ENCODE measurements around the gene ITSN1.

ITSN1 gene

DNA sequence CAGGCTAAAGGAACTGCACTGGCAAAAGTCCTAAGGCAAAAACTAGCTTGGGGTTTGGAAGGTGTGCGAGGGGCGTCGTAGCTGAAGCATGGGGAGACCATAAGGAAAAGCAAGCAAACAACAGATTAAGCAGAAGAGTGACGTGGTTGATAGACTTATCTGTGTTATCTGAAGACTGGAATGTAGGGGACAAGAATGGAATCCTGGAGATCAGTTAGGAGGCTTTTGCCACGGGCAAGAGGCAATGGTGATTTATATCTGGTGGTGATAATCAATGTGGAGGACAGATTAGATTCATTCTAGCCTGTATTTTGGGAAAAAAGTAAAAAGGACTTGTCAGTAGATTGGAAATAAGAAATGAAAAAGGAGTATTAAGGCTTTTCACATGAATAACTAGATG lies 97.4 kb downstream of the ITSN1 start:
- ChIA-PET CTCF (no interaction called here), POLR2A (ENCODE audit: low non-redundant PET) (no interaction called here)
- H3K27ac ChIP-seq, result no peak overlapping the region

DNA sequence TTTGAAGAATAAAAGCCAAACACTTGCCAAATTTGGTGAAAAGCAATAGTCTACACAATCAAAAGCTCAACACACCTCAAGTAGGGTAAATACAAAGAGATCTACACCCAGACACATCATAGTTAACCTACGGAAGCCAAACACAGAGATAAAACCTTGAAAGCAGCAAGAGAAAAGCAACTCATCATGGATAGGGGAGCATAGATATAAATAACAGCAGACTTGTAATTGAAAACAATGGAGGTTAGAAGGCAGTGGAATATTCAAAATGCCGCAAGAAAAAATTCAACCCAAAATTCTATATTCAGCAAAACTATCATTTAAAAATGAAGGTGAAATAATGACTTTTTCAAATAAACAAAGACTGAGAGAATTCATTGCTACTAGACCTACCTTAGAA lies 105.1 kb downstream of the ITSN1 start:
- ChIA-PET POLR2A (ENCODE audit: low non-redundant PET) (no interaction called here), CTCF (interaction anchor here (0.6 kb wide), 1 partner anchor 107 kb away, joined by 4 read pairs; no protein-coding TSS in a partner anchor)
- no peak overlapping the region for H3K27ac ChIP-seq
- TF ChIP-seq, protein P1, sequence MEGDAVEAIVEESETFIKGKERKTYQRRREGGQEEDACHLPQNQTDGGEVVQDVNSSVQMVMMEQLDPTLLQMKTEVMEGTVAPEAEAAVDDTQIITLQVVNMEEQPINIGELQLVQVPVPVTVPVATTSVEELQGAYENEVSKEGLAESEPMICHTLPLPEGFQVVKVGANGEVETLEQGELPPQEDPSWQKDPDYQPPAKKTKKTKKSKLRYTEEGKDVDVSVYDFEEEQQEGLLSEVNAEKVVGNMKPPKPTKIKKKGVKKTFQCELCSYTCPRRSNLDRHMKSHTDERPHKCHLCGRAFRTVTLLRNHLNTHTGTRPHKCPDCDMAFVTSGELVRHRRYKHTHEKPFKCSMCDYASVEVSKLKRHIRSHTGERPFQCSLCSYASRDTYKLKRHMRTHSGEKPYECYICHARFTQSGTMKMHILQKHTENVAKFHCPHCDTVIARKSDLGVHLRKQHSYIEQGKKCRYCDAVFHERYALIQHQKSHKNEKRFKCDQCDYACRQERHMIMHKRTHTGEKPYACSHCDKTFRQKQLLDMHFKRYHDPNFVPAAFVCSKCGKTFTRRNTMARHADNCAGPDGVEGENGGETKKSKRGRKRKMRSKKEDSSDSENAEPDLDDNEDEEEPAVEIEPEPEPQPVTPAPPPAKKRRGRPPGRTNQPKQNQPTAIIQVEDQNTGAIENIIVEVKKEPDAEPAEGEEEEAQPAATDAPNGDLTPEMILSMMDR (conservative IDR thresholded peaks at IDR 0.05; ENCODE audit: low read depth), result no peak
- DNase-seq (ENCODE audit: low spot score), result no peak

More for the DNA sequence above, 97.4 kb downstream of the ITSN1 start:
- no peak for DNase-seq (ENCODE audit: low spot score)
- TF ChIP-seq, protein P1 (conservative IDR thresholded peaks at IDR 0.05; ENCODE audit: low read depth), result no peak

DNA sequence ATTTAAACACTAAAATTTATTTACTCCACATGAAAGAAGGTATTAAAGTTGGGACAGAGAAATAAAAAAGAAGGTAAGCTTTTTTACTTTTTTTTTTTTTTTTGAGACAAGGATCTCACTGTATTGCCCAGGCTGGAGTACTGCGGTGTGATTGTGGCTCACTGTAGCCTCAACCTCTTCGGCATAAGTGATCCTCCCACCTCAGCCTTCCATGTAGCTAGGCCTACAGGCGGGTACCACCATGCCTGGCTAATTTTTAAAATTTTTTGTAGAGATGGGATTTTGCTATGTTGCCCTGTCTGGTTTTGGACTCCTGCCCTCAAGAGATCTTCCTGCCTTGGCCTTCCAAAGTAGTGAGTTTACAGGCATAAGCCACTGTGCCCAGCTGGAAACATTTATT lies 106.6 kb downstream of the ITSN1 start:
- DNase-seq (ENCODE audit: low spot score), result no peak
- H3K27ac ChIP-seq, result no peak overlapping the region
- TF ChIP-seq, protein P1 (conservative IDR thresholded peaks at IDR 0.05; ENCODE audit: low read depth), result no peak
- POLR2A ChIA-PET (ENCODE audit: low non-redundant PET), result interaction anchor here (0.7 kb wide), 1 partner anchor 388 kb away, joined by 4 read pairs; no protein-coding TSS in a partner anchor
- CTCF ChIA-PET, result no interaction called here

DNA sequence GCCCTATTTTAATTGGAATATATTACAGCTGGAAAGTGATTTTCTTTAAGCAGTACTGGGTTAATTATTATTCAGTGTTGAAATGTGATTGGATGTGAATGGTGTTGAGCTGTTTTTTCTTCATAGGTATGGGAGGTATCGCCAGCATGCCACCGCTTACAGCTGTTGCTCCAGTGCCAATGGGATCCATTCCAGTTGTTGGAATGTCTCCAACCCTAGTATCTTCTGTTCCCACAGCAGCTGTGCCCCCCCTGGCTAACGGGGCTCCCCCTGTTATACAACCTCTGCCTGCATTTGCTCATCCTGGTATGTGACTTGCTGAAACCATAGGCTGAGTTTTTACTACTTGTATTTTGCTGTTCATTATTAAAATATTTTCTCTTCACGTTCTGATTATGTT lies 107.7 kb downstream of the ITSN1 start:
- DNase-seq (ENCODE audit: low spot score), result no peak
- H3K27ac ChIP-seq, result no peak overlapping the region
- POLR2A ChIA-PET (ENCODE audit: low non-redundant PET), result no interaction called here
- TF ChIP-seq, protein P1 (conservative IDR thresholded peaks at IDR 0.05; ENCODE audit: low read depth), result no peak
- CTCF ChIA-PET, result interaction anchor here (0.6 kb wide), 1 partner anchor 145 kb away, joined by 3 read pairs; no protein-coding TSS in a partner anchor

DNA sequence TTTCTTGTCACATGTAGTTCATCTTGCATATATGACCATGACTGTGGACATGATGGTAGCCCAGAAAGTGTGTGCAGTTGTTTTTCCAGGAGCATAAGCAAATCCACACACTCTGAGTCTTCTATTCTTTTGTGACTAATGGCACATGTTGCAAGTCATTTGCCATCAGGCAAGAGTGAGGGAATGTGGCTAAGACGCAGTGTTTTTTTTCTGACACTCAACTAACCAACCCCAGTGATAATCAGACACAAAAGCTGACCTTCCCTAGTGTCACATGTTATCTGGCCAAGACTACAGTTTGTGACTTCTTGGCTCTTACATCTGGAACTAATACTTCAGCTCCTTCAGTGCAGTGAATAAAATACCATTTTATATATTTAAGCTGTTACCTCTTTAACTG lies 108.8 kb downstream of the ITSN1 start:
- CTCF ChIA-PET, result no interaction called here
- POLR2A ChIA-PET (ENCODE audit: low non-redundant PET), result no interaction called here
- no peak for DNase-seq (ENCODE audit: low spot score)
- TF ChIP-seq, protein P1 (conservative IDR thresholded peaks at IDR 0.05; ENCODE audit: low read depth), result no peak
- no peak overlapping the region for H3K27ac ChIP-seq

DNA sequence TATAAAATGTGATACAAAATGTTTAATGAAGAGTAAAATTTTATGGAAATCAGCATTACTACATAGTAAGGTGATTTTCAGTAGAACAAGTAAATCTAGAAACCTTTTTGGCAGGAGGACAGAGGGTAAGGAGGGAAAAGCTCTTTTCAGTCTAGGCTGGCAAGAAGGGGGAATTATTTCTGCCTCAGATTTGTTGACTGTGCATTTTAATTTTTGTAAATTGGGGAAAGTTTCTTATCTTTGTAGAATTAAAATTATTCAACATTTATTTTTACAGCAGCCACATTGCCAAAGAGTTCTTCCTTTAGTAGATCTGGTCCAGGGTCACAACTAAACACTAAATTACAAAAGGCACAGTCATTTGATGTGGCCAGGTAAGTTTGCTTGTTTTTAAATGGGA lies 109.2 kb downstream of the ITSN1 start:
- CTCF ChIA-PET, result no interaction called here
- POLR2A ChIA-PET (ENCODE audit: low non-redundant PET), result no interaction called here
- no peak overlapping the region for H3K27ac ChIP-seq
- no peak for DNase-seq (ENCODE audit: low spot score)
- TF ChIP-seq, protein P1 (conservative IDR thresholded peaks at IDR 0.05; ENCODE audit: low read depth), result no peak

DNA sequence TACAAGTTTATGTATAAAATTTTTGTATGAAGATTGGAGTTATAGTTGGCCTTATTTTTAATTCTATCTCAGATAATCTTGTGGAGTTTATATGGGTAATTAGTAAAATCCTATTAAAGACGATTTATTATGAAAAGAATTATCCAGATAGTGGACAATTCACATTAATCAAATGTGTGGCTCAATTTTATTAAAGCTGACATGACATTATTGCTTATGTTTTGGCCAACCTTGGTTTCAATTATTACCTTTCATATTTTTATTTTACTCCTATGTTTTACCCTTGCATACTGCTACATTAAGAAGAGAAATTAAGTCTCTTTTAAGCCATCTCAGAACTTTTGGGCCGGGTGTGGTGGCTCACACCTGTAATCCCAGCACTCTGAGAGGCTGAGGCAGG lies 110.0 kb downstream of the ITSN1 start:
- ChIA-PET POLR2A (ENCODE audit: low non-redundant PET) (no interaction called here), CTCF (no interaction called here)
- H3K27ac ChIP-seq, result no peak overlapping the region
- DNase-seq (ENCODE audit: low spot score), result no peak
- TF ChIP-seq, protein P1 (conservative IDR thresholded peaks at IDR 0.05; ENCODE audit: low read depth), result no peak

Data from RWPE1 (cell line).